DOHH2 (cell line): ENCODE measurements around the gene EPHA6.
A peak's percentile ranks its signal among the peaks of the same experiment; 100 is the strongest.

ENCODE experiments used
- CTCF ChIP-seq: fragments of 200-600 bp; sonication (generic); IDR thresholded peaks from one replicate; pipeline ENCODE4 v1.5.1; 2014; ENCODE audit warnings: antibody characterized with exemption, mild to moderate bottlenecking, low read depth, low read length; ENCODE audit not compliant: poor library complexity, severe bottlenecking
- EZH2phosphoT487 ChIP-seq: fragments of 200-600 bp; sonication (generic); IDR thresholded peaks from 2 replicates; pipeline ENCODE4 v1.6.1; 2017; ENCODE audit warnings: borderline replicate concordance, mild to moderate bottlenecking, antibody characterized with exemption, low read length, moderate library complexity, mixed read lengths

GRCh38 chr3:97793420-97794019 lies 979.1 kb downstream of the EPHA6 start:
- TF ChIP-seq CTCF (peak; percentile 72), EZH2phosphoT487 (no peak)
